ENCODE data around the gene ABCB10. TPM values are rescaled to one million over a fixed set of nuclear protein-coding genes. Genes with fewer than 3 reads are reported as not detected.

Gene ABCB10
- total RNA-seq, 1 experiment from 2014 or later = 13.8 TPM

DNA sequence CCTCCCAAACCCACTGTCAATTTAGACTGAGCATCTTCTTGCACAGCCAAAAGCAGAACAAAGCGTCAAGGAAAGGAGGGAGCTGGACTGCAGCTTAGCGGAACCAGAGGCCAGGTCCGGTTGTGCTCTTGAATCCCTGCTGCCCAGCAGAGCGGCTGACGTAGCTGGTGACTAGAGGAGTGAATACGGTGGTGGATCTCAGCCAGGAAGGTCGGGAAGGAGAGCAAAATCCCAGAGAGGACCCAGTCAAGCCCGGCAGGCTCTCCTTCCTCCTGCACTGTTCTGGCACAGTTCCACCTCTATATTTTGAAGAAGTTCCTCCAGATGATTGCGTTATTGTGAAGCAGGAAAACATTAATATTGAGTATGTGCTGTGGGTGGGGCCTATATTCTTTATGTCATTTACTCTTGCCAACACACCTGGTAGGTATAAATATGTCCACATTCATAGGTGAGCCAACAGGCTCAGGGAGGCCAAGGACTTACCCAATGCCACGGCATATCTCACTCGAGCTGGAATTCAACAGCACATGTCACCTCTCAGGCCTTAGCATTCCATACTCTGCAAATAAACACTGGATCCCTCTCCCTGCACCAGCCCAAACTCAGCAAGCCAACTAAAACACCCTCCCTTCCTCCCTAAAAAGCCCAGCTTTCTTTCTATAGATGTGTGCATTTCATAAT, 23.6 kb upstream of the ABCB10 start:
- Mint-ChIP-seq H3K27ac (peak overlapping the region in 1 of 3 experiments; percentile 14; a peak in 2 of 7 replicates), H3K27me3 (ENCODE audit: low read depth) (no peaks in the 10 kb centered on the region), H3K4me1 (peaks cover 9 to 13% of the 10 kb centered on the region in 2 experiments), H3K9me3 (no peaks in the 10 kb centered on the region), H3K4me3 (no peak overlapping the region), H3K36me3 (ENCODE audit: insufficient read depth in 1 of 3, low read depth in 3 of 3) (no peaks in the 10 kb centered on the region)
- Histone ChIP-seq H3K18ac (ENCODE audit: insufficient read length, low read depth, low read length) (no peak overlapping the region), H3K4me2 (ENCODE audit: insufficient read depth, insufficient read length, low read length) (no peak overlapping the region), H2AFZ (ENCODE audit: low read length) (no peak overlapping the region), H4K20me1 (ENCODE audit: control insufficient read depth, insufficient read depth, insufficient read length) (no peaks in the 10 kb centered on the region), H2BK5ac (ENCODE audit: insufficient read length, low read length) (no peak overlapping the region), H2BK20ac (ENCODE audit: low read depth, low read length, poor library complexity, severe bottlenecking) (no peak overlapping the region), H3K56ac (ENCODE audit: insufficient read length, low read depth, low read length) (no peak overlapping the region), H3K23me2 (ENCODE audit: insufficient read length, low read depth, low read length, poor library complexity, severe bottlenecking) (no peaks in the 10 kb centered on the region), H2BK15ac (ENCODE audit: low read depth, low read length) (no peak overlapping the region), H3K27ac (ENCODE audit: insufficient read length, low read depth, low read length) (no peak overlapping the region), H4K5ac (ENCODE audit: insufficient read length, low read depth, low read length) (no peak overlapping the region), H3T11ph (ENCODE audit: low read length) (no peak overlapping the region), H2BK12ac (ENCODE audit: insufficient read length, low read depth, low read length) (no peak overlapping the region), H4K91ac (ENCODE audit: insufficient read length, low read depth, low read length) (no peak overlapping the region), H3K4me1 (ENCODE audit: insufficient read depth, low read length) (no peaks in the 10 kb centered on the region; the same call in 1 of the 2 replicates), H3K79me2 (ENCODE audit: insufficient read depth, low read length) (no peaks in the 10 kb centered on the region), H3K27me3 (ENCODE audit: insufficient read depth, low read length) (no peaks in the 10 kb centered on the region), H3K9ac (ENCODE audit: extremely low read depth, insufficient read length, low read length) (no peak overlapping the region), H3K9me3 (ENCODE audit: control insufficient read depth, low read depth, low read length) (no peaks in the 10 kb centered on the region), H4K8ac (replicated peaks; ENCODE audit: insufficient read length, low read depth, low read length) (no peak overlapping the region), H3K23ac (ENCODE audit: insufficient read length, low read depth, low read length) (no peak overlapping the region), H3K14ac (ENCODE audit: insufficient read depth, low read length) (no peak overlapping the region; the same call in 1 of the 2 replicates), H3K79me1 (ENCODE audit: insufficient read depth, low read depth, low read length, poor library complexity, severe bottlenecking) (no peaks in the 10 kb centered on the region), H2BK120ac (ENCODE audit: low read depth, low read length, poor library complexity, severe bottlenecking) (no peak overlapping the region), H2AK5ac (ENCODE audit: insufficient read length, low read length) (no peak overlapping the region), H3K4ac (ENCODE audit: low read depth, low read length) (no peak overlapping the region)
- DNase-seq = no peak
- no CpG with 5 or more reads among the region's 11 CpGs for whole genome bisulfite sequencing (ENCODE audit: extremely low coverage, insufficient read length, low lambda C conversion rate)
- TF ChIP-seq, protein P1, sequence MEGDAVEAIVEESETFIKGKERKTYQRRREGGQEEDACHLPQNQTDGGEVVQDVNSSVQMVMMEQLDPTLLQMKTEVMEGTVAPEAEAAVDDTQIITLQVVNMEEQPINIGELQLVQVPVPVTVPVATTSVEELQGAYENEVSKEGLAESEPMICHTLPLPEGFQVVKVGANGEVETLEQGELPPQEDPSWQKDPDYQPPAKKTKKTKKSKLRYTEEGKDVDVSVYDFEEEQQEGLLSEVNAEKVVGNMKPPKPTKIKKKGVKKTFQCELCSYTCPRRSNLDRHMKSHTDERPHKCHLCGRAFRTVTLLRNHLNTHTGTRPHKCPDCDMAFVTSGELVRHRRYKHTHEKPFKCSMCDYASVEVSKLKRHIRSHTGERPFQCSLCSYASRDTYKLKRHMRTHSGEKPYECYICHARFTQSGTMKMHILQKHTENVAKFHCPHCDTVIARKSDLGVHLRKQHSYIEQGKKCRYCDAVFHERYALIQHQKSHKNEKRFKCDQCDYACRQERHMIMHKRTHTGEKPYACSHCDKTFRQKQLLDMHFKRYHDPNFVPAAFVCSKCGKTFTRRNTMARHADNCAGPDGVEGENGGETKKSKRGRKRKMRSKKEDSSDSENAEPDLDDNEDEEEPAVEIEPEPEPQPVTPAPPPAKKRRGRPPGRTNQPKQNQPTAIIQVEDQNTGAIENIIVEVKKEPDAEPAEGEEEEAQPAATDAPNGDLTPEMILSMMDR (conservative IDR thresholded peaks at IDR 0.05) = no peak

Measured in H9 (cell line).